LNCAP (cell line): ENCODE data around the gene DNAJC25.

Experiments used
- TF ChIP-seq, protein P1 (sequence below): fragments of 450-650 bp; IDR thresholded peaks from 2 replicates; pipeline ENCODE4 v1.5.1; 2017; ENCODE audit warnings: mild to moderate bottlenecking

DNAJC25 gene

DNA sequence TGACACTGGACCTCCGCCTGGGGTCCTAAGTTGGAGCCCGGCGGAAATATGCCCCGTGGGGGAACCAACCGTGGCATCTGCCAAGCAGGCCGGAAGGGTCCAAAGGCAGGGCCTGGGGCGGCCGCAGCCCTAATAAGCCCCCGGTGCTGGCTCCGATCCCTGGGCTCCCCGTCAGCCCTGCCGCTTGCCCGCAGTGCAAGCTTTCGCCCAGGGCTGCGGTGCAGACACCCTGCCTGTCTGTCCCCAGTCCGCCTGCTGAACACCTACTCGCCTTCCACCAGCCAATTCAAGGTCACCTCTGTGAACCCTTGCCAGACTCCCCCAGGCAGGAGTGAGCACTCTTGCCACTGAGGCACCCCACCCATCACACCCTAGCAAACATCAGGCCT lies 31.2 kb upstream of the DNAJC25 start:
- TF ChIP-seq, protein P1, sequence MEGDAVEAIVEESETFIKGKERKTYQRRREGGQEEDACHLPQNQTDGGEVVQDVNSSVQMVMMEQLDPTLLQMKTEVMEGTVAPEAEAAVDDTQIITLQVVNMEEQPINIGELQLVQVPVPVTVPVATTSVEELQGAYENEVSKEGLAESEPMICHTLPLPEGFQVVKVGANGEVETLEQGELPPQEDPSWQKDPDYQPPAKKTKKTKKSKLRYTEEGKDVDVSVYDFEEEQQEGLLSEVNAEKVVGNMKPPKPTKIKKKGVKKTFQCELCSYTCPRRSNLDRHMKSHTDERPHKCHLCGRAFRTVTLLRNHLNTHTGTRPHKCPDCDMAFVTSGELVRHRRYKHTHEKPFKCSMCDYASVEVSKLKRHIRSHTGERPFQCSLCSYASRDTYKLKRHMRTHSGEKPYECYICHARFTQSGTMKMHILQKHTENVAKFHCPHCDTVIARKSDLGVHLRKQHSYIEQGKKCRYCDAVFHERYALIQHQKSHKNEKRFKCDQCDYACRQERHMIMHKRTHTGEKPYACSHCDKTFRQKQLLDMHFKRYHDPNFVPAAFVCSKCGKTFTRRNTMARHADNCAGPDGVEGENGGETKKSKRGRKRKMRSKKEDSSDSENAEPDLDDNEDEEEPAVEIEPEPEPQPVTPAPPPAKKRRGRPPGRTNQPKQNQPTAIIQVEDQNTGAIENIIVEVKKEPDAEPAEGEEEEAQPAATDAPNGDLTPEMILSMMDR: no peak

DNA sequence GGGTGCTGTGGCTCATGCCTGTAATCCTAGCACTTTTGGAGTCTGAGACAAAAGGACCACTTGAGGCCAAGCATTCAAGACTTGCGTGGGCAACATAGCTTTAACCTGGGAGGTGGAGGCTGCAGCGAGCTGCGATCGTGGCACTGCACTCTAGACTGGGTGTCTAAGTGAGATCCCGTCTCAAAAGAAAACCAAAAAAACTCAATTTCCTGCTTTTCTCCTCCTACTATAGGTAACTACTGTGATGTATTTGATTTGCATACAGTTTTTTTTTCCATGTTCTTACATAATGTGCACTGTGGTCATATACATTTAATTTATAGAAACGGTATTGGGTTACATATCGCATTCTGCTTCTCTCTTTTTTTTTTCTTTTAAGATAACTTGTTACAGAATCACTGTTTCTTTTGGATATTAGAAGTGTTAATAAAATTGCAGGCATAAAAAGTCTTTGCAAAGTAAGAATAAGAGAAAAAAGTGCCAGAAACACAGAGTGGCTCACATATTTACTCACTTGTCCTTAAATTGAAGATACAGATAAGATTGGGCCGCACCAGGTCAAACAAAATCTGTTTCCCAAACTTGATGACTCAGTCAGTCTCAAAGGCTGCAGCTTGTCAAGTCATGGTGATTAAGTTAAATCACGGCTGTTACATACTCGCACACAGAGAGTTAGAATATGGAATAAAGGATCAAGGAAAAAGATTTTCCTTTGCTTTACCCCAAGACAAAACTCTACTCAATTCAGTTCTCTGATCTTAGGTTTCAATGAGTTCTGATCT lies 29.7 kb upstream of the DNAJC25 start:
- TF ChIP-seq, protein P1: no peak

DNA sequence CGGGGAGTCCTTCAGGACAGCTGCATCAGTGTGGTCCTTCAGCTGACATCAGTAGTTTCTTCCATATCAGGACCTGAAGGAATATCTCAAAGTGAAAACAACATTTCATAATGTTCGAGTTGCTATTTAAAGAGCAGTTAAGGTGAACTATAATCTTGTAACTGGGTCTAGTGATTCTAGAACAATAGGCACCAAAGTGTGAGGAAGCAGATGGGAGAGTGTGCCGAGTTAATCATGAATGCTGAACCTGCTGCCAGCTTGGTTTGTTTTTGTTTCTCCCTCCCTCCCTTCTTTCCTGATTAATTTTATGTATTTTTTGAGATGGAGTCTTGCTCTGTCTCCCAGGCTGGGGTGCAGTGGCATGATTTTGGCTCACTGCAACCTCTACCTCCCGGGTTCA lies 28.1 kb upstream of the DNAJC25 start:
- TF ChIP-seq, protein P1: no peak

DNA sequence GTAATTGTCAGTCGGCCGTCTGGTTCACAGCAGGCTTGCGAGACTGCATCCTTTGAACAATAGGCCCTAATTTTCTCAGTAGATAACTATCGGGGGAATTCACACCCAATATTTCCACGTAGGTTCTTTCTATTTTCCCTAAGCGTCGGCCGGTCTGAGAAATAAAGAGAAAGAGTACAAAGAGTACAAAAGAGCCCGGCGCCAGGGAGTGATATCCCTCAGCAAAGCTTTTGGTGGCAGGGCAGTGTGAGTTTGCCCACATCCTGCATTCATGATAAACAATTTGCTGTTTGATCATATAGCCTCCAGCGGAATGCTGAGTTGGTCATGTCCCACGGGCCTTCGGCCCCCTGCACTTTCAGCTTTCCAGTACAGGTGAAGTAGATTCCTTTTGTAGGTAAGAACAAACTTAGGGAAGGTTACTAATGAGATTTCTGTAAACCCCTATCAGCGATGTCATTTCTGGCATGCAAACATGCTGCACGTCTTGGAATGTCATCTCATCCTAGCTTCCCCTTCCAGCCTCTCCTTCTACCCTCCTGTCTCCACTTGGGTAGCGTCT lies 27.0 kb upstream of the DNAJC25 start:
- TF ChIP-seq, protein P1: no peak

GRCh38 chr9:111605041-111605559 lies 26.0 kb upstream of the DNAJC25 start:
- TF ChIP-seq, protein P1: no peak

DNA sequence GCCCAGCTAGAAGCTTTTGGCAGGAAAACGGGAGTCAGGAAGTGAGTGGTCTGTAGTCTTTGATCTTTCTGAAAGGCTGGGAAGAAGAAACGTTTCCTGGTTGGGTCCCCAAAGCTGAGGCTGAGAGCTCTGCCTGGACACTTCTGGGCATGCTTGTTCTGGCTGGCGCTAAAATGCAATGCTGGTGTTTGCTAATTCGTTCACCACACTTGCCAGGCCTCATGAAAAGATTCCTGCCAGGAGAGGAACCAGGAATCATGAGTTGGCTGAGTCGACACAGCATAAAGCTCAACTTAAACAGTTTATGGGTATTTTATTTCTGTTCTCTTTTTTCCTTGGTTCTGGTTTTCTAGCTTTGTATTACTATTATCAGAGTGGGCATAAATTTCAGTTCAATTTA lies 21.0 kb upstream of the DNAJC25 start:
- TF ChIP-seq, protein P1: no peak

DNA sequence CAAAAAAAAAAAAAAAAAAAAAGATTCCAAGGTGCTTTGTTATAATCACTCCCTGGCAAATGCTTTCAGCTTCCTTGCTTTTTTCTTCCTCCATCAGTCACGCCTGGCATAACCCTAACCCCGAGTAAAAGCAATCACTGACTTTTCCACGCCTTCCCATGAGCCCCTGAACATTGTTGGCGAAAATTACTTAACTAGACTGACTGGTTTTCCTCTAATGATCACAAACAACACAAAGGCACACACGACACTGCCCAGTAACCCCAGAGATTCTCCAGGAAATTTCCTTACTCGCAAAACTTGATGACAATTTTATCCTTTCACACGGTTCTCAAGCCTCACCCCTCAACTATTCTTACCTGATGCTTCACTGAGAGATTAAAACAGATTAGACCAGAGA lies 20.3 kb upstream of the DNAJC25 start:
- TF ChIP-seq, protein P1: no peak
